GM21381 (cell line): Measurements from ENCODE around the gene PLA2G2D.

Source experiments
- ATAC-seq: cut with Tn5 transposase; IDR thresholded peaks from one replicate; pipeline ENCODE4 v1.9.1; 2021; ENCODE audit warnings: mild to moderate bottlenecking, moderate library complexity; ENCODE audit not compliant: unreplicated experiment

Gene PLA2G2D

GRCh38 chr1:20119347-20119746 is at the start of gene PLA2G2D:
Gene PLA2G2D, minus strand, starts transcription at chr1:20119536. Its CDS starts 38 bp downstream, at chr1:20119498.
- ATAC-seq = no peak

GRCh38 chr1:20168564-20169491 is 49.5 kb upstream of the PLA2G2D start:
- ATAC-seq = no peak

- no peak for ATAC-seq
Observed at GRCh38 chr1:20167126-20167525, 47.8 kb upstream of the PLA2G2D start.

GRCh38 chr1:20166051-20166450 is 46.7 kb upstream of the PLA2G2D start:
- ATAC-seq = no peak

- ATAC-seq = no peak
Observed at GRCh38 chr1:20165522-20165951, 46.2 kb upstream of the PLA2G2D start.

GRCh38 chr1:20164694-20165202 is 45.4 kb upstream of the PLA2G2D start:
- ATAC-seq = no peak

GRCh38 chr1:20160034-20160433 is 40.7 kb upstream of the PLA2G2D start:
- ATAC-seq = no peak

GRCh38 chr1:20158358-20159070 is 39.2 kb upstream of the PLA2G2D start:
- ATAC-seq = no peak

GRCh38 chr1:20154301-20154831 is 35.0 kb upstream of the PLA2G2D start:
- ATAC-seq = no peak

GRCh38 chr1:20153000-20153418 is 33.7 kb upstream of the PLA2G2D start:
- no peak for ATAC-seq

- ATAC-seq = no peak
Observed at GRCh38 chr1:20152599-20152930, 33.2 kb upstream of the PLA2G2D start.

- no peak for ATAC-seq
Observed at GRCh38 chr1:20151906-20152598, 32.7 kb upstream of the PLA2G2D start.

- ATAC-seq = no peak
Observed at GRCh38 chr1:20150969-20151368, 31.6 kb upstream of the PLA2G2D start.

- ATAC-seq = no peak
Observed at GRCh38 chr1:20150326-20150705, 31.0 kb upstream of the PLA2G2D start.

GRCh38 chr1:20149601-20150325 is 30.4 kb upstream of the PLA2G2D start:
- ATAC-seq = no peak

GRCh38 chr1:20148571-20149500 is 29.5 kb upstream of the PLA2G2D start:
- no peak for ATAC-seq

GRCh38 chr1:20147846-20148570 is 28.7 kb upstream of the PLA2G2D start:
- no peak for ATAC-seq

GRCh38 chr1:20143734-20144565 is 24.6 kb upstream of the PLA2G2D start:
- no peak for ATAC-seq
